H9 (cell line): ENCODE measurements around the gene BHLHE23. TPM values are rescaled to one million over a fixed set of nuclear protein-coding genes. Genes with fewer than 3 reads are reported as not detected.

Experiments
- DNase-seq: peaks from one replicate; pipeline ENCODE4 v3.0.0-alpha.2; 2017
- H2AFZ ChIP-seq: one replicate; pipeline ENCODE4 v1.6.1; 2013; ENCODE audit warnings: mild to moderate bottlenecking, low read length, control low read depth, moderate library complexity
- H2AK5ac ChIP-seq: 2 replicates; pipeline ENCODE4 v1.6.1; 2013; ENCODE audit warnings: low read length, control low read depth, mixed read lengths; ENCODE audit not compliant: insufficient read length
- H2BK120ac ChIP-seq: one replicate; pipeline ENCODE4 v1.6.1; 2013; ENCODE audit warnings: low read depth, mild to moderate bottlenecking, low read length, control low read depth, inconsistent platforms; ENCODE audit not compliant: poor library complexity, severe bottlenecking
- H2BK12ac ChIP-seq: 2 replicates; pipeline ENCODE4 v1.6.1; 2013; ENCODE audit warnings: low read length, control low read depth, mixed read lengths, low read depth; ENCODE audit not compliant: insufficient read length
- H2BK15ac ChIP-seq: 2 replicates; pipeline ENCODE4 v1.6.1; 2013; ENCODE audit warnings: low read depth, low read length, control low read depth
- H2BK20ac ChIP-seq: one replicate; pipeline ENCODE4 v1.6.1; 2013; ENCODE audit warnings: low read depth, mild to moderate bottlenecking, low read length, control low read depth, inconsistent platforms; ENCODE audit not compliant: poor library complexity, severe bottlenecking
- H2BK5ac ChIP-seq: 2 replicates; pipeline ENCODE4 v1.6.1; 2013; ENCODE audit warnings: low read length, control low read depth, mixed read lengths; ENCODE audit not compliant: insufficient read length
- H3K14ac ChIP-seq: 2 replicates; pipeline ENCODE4 v1.6.1; 2013; ENCODE audit warnings: low read length, control low read depth; ENCODE audit not compliant: insufficient read depth
- H3K18ac ChIP-seq: 2 replicates; pipeline ENCODE4 v1.6.1; 2013; ENCODE audit warnings: low read depth, mild to moderate bottlenecking, mixed read lengths, low read length, control low read depth; ENCODE audit not compliant: insufficient read length
- H3K23ac ChIP-seq: 2 replicates; pipeline ENCODE4 v1.6.1; 2013; ENCODE audit warnings: low read length, control low read depth, mixed read lengths, low read depth; ENCODE audit not compliant: insufficient read length
- H3K23me2 ChIP-seq: 2 replicates; pipeline ENCODE4 v1.6.1; 2013; ENCODE audit warnings: low read depth, mild to moderate bottlenecking, mixed read lengths, low read length, control low read depth; ENCODE audit not compliant: insufficient read length, poor library complexity, severe bottlenecking
- H3K27ac ChIP-seq: 2 replicates; pipeline ENCODE4 v1.5.1; 2013; ENCODE audit warnings: low read length, control low read depth, mixed read lengths, low read depth; ENCODE audit not compliant: insufficient read length
- H3K27me3 ChIP-seq: 2 replicates; pipeline ENCODE4 v1.6.1; 2013; ENCODE audit warnings: low read length, control low read depth, inconsistent platforms; ENCODE audit not compliant: insufficient read depth
- H3K4ac ChIP-seq: 2 replicates; pipeline ENCODE4 v1.6.1; 2013; ENCODE audit warnings: low read depth, mild to moderate bottlenecking, control low read depth, inconsistent platforms, low read length, moderate library complexity
- H3K4me1 ChIP-seq: 2 replicates; pipeline ENCODE4 v1.6.1; 2013; ENCODE audit warnings: low read length, control low read depth, inconsistent platforms; ENCODE audit not compliant: insufficient read depth
- H3K4me2 ChIP-seq: 2 replicates; pipeline ENCODE4 v1.6.1; 2013; ENCODE audit warnings: low read length, control low read depth, mixed read lengths; ENCODE audit not compliant: insufficient read length, insufficient read depth
- H3K56ac ChIP-seq: 2 replicates; pipeline ENCODE4 v1.6.1; 2013; ENCODE audit warnings: low read depth, mild to moderate bottlenecking, mixed read lengths, low read length, control low read depth; ENCODE audit not compliant: insufficient read length
- H3K79me1 ChIP-seq: 2 replicates; pipeline ENCODE4 v1.6.1; 2013; ENCODE audit warnings: low read depth, mild to moderate bottlenecking, moderate library complexity, low read length, control low read depth, inconsistent platforms; ENCODE audit not compliant: insufficient read depth, poor library complexity, severe bottlenecking
- H3K79me2 ChIP-seq: 2 replicates; pipeline ENCODE4 v1.6.1; 2013; ENCODE audit warnings: low read length, control low read depth, inconsistent platforms; ENCODE audit not compliant: insufficient read depth
- H3K9ac ChIP-seq: 2 replicates; pipeline ENCODE4 v1.6.1; 2013; ENCODE audit warnings: low read length, control low read depth, mixed read lengths; ENCODE audit not compliant: insufficient read length; ENCODE audit errors: extremely low read depth
- H3K9me3 ChIP-seq: one replicate; pipeline ENCODE4 v1.6.1; 2013; ENCODE audit warnings: low read depth, low read length, inconsistent platforms; ENCODE audit not compliant: control insufficient read depth
- H3T11ph ChIP-seq: one replicate; pipeline ENCODE4 v1.6.1; 2013; ENCODE audit warnings: mild to moderate bottlenecking, low read length, control low read depth, inconsistent platforms
- H4K20me1 ChIP-seq: one replicate; pipeline ENCODE4 v1.6.1; 2013; ENCODE audit not compliant: control insufficient read depth, insufficient read length, insufficient read depth
- H4K5ac ChIP-seq: 2 replicates; pipeline ENCODE4 v1.6.1; 2013; ENCODE audit warnings: low read depth, mild to moderate bottlenecking, mixed read lengths, low read length, control low read depth; ENCODE audit not compliant: insufficient read length
- H4K8ac ChIP-seq: replicated peaks from 2 replicates; pipeline ENCODE4 v1.6.1; 2013; ENCODE audit warnings: low read length, control low read depth, mixed read lengths, low read depth; ENCODE audit not compliant: insufficient read length
- H4K91ac ChIP-seq: 2 replicates; pipeline ENCODE4 v1.6.1; 2013; ENCODE audit warnings: low read depth, mild to moderate bottlenecking, moderate library complexity, mixed read lengths, low read length, control low read depth; ENCODE audit not compliant: insufficient read length
- H3K27ac Mint-ChIP-seq, 3 experiments: 2 replicates in 2 of 3; 3 replicates in 1 of 3; pipeline ENCODE4 v1.8.0; 2020 to 2021; ENCODE audit warnings: mixed read lengths in 3 of 3, mild to moderate bottlenecking in 1 of 3, moderate library complexity in 1 of 3
- H3K27me3 Mint-ChIP-seq: 2 replicates; pipeline ENCODE4 v1.8.0; 2021; ENCODE audit warnings: low read depth, mild to moderate bottlenecking, moderate library complexity, mixed read lengths
- H3K36me3 Mint-ChIP-seq, 3 experiments: 2 replicates in 2 of 3; 3 replicates in 1 of 3; pipeline ENCODE4 v1.8.0; 2020 to 2021; ENCODE audit warnings: low read depth in 3 of 3, mixed read lengths in 3 of 3; ENCODE audit not compliant: insufficient read depth in 1 of 3
- H3K4me1 Mint-ChIP-seq, 2 experiments: 2 replicates each; pipeline ENCODE4 v1.8.0; 2020; ENCODE audit warnings: mixed read lengths in 2 of 2
- H3K4me3 Mint-ChIP-seq, 2 experiments: 2 replicates in 1 of 2; 3 replicates in 1 of 2; pipeline ENCODE4 v1.8.0; 2020 to 2021; ENCODE audit warnings: mild to moderate bottlenecking in 2 of 2, mixed read lengths in 2 of 2, moderate library complexity in 1 of 2
- H3K9me3 Mint-ChIP-seq, 2 experiments: 2 replicates in 1 of 2; 3 replicates in 1 of 2; pipeline ENCODE4 v1.8.0; 2020; ENCODE audit warnings: mild to moderate bottlenecking in 2 of 2, mixed read lengths in 2 of 2, moderate library complexity in 1 of 2
- CTCF ChIP-seq: fragments of 200-600 bp; sonication (generic); conservative IDR thresholded peaks from 3 replicates; pipeline ENCODE4 v1.8.0; 2021; ENCODE audit warnings: antibody characterized with exemption, mild to moderate bottlenecking
- WGBS: extraction: QIAGEN DNeasy Blood & Tissue Kit; methylation state at CpG from one replicate; pipeline ENCODE4 v1.1.7; 2013; ENCODE audit warnings: missing lambda C conversion rate, low lambda C conversion rate, mixed read lengths; ENCODE audit not compliant: insufficient read length; ENCODE audit errors: extremely low coverage; 5-methylcytosine and 5-hydroxymethylcytosine counted together
- total RNA-seq: library from RNA; stranded (reverse); gene quantifications from 2 replicates; pipeline ENCODE4 v1.2.1, GENCODE V29; 2021

Gene BHLHE23
- total RNA-seq, 1 experiment from 2014 or later, result 0.35 TPM

- H3K23me2 ChIP-seq, result no peaks in the 10 kb centered on the region
- H3K9ac ChIP-seq, result no peak overlapping the region
- no peak overlapping the region for H4K91ac ChIP-seq
- no peak overlapping the region for H3K18ac ChIP-seq
- no peak for DNase-seq
- no peak overlapping the region for H2BK20ac ChIP-seq
- no peaks in the 10 kb centered on the region for H4K20me1 ChIP-seq
- H3T11ph ChIP-seq, result no peak overlapping the region
- H2BK12ac ChIP-seq, result no peak overlapping the region
- no peak overlapping the region for H3K4ac ChIP-seq
- H2AFZ ChIP-seq, result no peak overlapping the region
- no peak overlapping the region for H2BK15ac ChIP-seq
- H3K56ac ChIP-seq, result no peak overlapping the region
- no peak overlapping the region for H2AK5ac ChIP-seq
- no peak overlapping the region for H4K5ac ChIP-seq
- no peaks in the 10 kb centered on the region for H3K9me3 Mint-ChIP-seq
- peaks cover 6% of the 10 kb centered on the region; the same call in 1 of the 2 replicates for H3K4me1 ChIP-seq
- H3K27me3 Mint-ChIP-seq, result peaks cover 21% of the 10 kb centered on the region
- no peaks in the 10 kb centered on the region for H3K36me3 Mint-ChIP-seq
- no peak overlapping the region for H2BK120ac ChIP-seq
- no peak overlapping the region for H3K4me2 ChIP-seq
- no peak overlapping the region for H3K27ac ChIP-seq
- no peaks in the 10 kb centered on the region for H3K79me1 ChIP-seq
- no peak overlapping the region for H3K27ac Mint-ChIP-seq
- H3K23ac ChIP-seq, result no peak overlapping the region
- TF ChIP-seq CTCF, result no peak
- no peaks in the 10 kb centered on the region for H3K79me2 ChIP-seq
- no peak overlapping the region for H3K4me3 Mint-ChIP-seq
- no peaks in the 10 kb centered on the region for H3K27me3 ChIP-seq
- no peak overlapping the region for H3K14ac ChIP-seq
- no peak overlapping the region for H2BK5ac ChIP-seq
- H4K8ac ChIP-seq, result no peak overlapping the region
- H3K4me1 Mint-ChIP-seq, result peaks cover 18 to 64% of the 10 kb centered on the region in 2 experiments
- no CpG with 5 or more reads among the region's 6 CpGs for WGBS
- no peaks in the 10 kb centered on the region for H3K9me3 ChIP-seq
Measured at GRCh38 chr20:62983210-62983609, 23.6 kb downstream of the BHLHE23 start.
